ENCODE results near the gene ARIH2.
A peak's percentile ranks its signal among the peaks of the same experiment; 100 is the strongest.

ARIH2 gene

DNA sequence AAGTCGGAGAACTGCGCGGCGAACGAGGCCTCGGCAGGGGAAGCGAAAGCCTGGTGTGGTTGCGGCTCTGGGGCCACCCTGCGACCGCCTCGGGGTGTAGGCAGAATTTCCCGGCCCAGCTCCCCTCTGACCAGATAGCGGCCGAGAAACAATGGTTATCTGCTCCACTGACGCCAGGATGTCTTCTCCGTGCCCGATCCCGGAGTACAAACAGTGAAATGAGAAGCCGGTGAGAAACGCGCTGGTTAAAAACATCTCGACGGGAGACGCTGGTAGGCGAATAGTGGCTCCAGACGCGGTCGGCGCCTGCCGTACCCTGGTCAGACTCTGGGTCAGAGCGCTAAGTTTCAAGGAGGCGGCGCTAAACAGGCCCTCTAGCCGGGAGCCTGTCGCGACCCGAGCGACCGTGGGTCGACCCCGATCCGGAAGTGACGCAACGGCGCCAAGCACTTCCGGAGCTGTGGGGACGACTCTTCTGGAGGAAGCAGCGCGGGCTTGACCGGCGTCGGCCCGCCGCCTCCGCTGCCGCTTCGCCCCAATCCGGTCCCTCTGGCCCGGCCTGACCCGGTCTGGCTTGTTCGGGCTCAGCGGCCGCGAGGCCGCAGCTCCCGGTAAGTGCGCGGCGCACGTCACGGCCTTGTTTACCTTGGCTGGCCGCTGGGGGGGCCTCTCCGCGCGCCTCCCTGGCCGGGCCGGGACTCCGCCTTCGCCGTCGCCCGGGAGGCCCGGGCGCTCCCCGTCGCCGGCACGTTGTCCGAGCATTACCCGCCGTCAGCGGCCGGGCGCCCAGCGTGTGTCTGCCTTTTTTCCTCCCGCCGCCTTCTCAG lies at the start of gene ARIH2:
Gene ARIH2, plus strand, starts transcription at position 455 of the 827 bp plus-strand sequence. CDS start 8,717 bp downstream, outside the sequence.
- peak; percentile 91 for DNase-seq
- H3K4me3 Mint-ChIP-seq = peak within 1 kb of the TSS; percentile 95
- H3K36me3 Mint-ChIP-seq = peaks cover 17% of the 10 kb centered on the region
- H3K27me3 Mint-ChIP-seq = peaks cover 3% of the 10 kb centered on the region
- peak within 1 kb of the TSS; percentile 100 for H3K27ac Mint-ChIP-seq
- CTCF ChIA-PET = interaction anchor here (0.7 to 2.7 kb wide), 10 partner anchors 10 to 518 kb away, joined by 3 to 16 read pairs (median 3); partner anchors contain the start of genes SLC25A20 and WDR6
- H3K4me1 Mint-ChIP-seq = peaks cover 34% of the 10 kb centered on the region
- H3K9me3 Mint-ChIP-seq = no peaks in the 10 kb centered on the region

DNA sequence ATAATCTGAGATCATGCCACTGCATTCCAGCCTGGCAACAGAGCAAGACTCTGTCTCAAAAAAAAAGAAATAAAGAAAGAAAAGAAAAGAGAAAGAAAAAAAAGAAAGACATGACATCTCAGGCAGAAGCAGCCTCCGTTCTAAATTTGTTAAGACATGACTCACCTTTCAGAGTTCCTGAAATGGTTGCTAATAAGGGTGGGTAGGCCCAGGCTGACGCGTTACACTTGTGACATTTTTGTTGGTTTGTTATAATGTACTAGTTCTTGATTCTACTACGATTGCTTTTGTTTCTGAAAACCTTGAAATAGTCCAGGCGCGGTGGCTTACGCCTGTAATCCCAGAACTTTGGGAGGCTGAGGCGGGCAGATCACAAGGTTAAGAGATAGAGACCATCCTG lies 41.0 kb upstream of the ARIH2 start:
- no peaks in the 10 kb centered on the region for H3K4me1 Mint-ChIP-seq
- DNase-seq = no peak
- no peak overlapping the region for H3K4me3 Mint-ChIP-seq
- H3K27me3 Mint-ChIP-seq = no peaks in the 10 kb centered on the region
- peaks cover 20% of the 10 kb centered on the region for H3K36me3 Mint-ChIP-seq
- CTCF ChIA-PET = interaction anchor here (0.6 kb wide), 1 partner anchor 21 kb away, joined by 3 read pairs; no protein-coding TSS in a partner anchor
- no peaks in the 10 kb centered on the region for H3K9me3 Mint-ChIP-seq
- no peak overlapping the region for H3K27ac Mint-ChIP-seq

- no peak overlapping the region for H3K27ac Mint-ChIP-seq
- no peaks in the 10 kb centered on the region for H3K9me3 Mint-ChIP-seq
- CTCF ChIA-PET = no interaction called here
- no peaks in the 10 kb centered on the region for H3K4me1 Mint-ChIP-seq
- DNase-seq = no peak
- H3K27me3 Mint-ChIP-seq = no peaks in the 10 kb centered on the region
- no peak overlapping the region for H3K4me3 Mint-ChIP-seq
- H3K36me3 Mint-ChIP-seq = peaks cover 19% of the 10 kb centered on the region
These were observed 39.2 kb upstream of the ARIH2 start for GRCh38 chr3:48879307-48879993.

GRCh38 chr3:48879994-48880377 lies 38.7 kb upstream of the ARIH2 start:
- CTCF ChIA-PET = no interaction called here
- no peak overlapping the region for H3K27ac Mint-ChIP-seq
- H3K36me3 Mint-ChIP-seq = peaks cover 23% of the 10 kb centered on the region
- H3K27me3 Mint-ChIP-seq = no peaks in the 10 kb centered on the region
- H3K4me1 Mint-ChIP-seq = no peaks in the 10 kb centered on the region
- no peak overlapping the region for H3K4me3 Mint-ChIP-seq
- DNase-seq = no peak
- no peaks in the 10 kb centered on the region for H3K9me3 Mint-ChIP-seq

GRCh38 chr3:48881006-48881405 lies 37.6 kb upstream of the ARIH2 start:
- no peak overlapping the region for H3K27ac Mint-ChIP-seq
- no peak for DNase-seq
- no peaks in the 10 kb centered on the region for H3K27me3 Mint-ChIP-seq
- CTCF ChIA-PET = no interaction called here
- H3K4me3 Mint-ChIP-seq = no peak overlapping the region
- peaks cover 30% of the 10 kb centered on the region for H3K36me3 Mint-ChIP-seq
- no peaks in the 10 kb centered on the region for H3K9me3 Mint-ChIP-seq
- no peaks in the 10 kb centered on the region for H3K4me1 Mint-ChIP-seq

GRCh38 chr3:48881652-48882114 lies 37.0 kb upstream of the ARIH2 start:
- Mint-ChIP-seq H3K4me3 (no peak overlapping the region), H3K27me3 (no peaks in the 10 kb centered on the region), H3K4me1 (no peaks in the 10 kb centered on the region), H3K27ac (peak overlapping the region; percentile 33), H3K36me3 (peaks cover 30% of the 10 kb centered on the region), H3K9me3 (no peaks in the 10 kb centered on the region)
- CTCF ChIA-PET = no interaction called here
- DNase-seq = no peak

GRCh38 chr3:48885753-48886152 lies 32.9 kb upstream of the ARIH2 start:
- H3K27ac Mint-ChIP-seq = no peak overlapping the region
- H3K36me3 Mint-ChIP-seq = peaks cover 23% of the 10 kb centered on the region
- no peak overlapping the region for H3K4me3 Mint-ChIP-seq
- no peaks in the 10 kb centered on the region for H3K9me3 Mint-ChIP-seq
- no peaks in the 10 kb centered on the region for H3K4me1 Mint-ChIP-seq
- no peaks in the 10 kb centered on the region for H3K27me3 Mint-ChIP-seq
- DNase-seq = no peak
- CTCF ChIA-PET = interaction anchor here (0.9 kb wide), 1 partner anchor 12 kb away, joined by 3 read pairs; no protein-coding TSS in a partner anchor

- CTCF ChIA-PET = no interaction called here
- DNase-seq = no peak
- Mint-ChIP-seq H3K36me3 (peaks cover 17% of the 10 kb centered on the region), H3K4me1 (peaks cover 16% of the 10 kb centered on the region), H3K27ac (no peak overlapping the region), H3K9me3 (no peaks in the 10 kb centered on the region), H3K4me3 (no peak overlapping the region), H3K27me3 (no peaks in the 10 kb centered on the region)
These were observed 27.0 kb upstream of the ARIH2 start for GRCh38 chr3:48891606-48892005.

- Mint-ChIP-seq H3K4me1 (peaks cover 40% of the 10 kb centered on the region), H3K27me3 (no peaks in the 10 kb centered on the region), H3K27ac (no peak overlapping the region), H3K4me3 (no peak overlapping the region), H3K9me3 (no peaks in the 10 kb centered on the region), H3K36me3 (peaks cover 25% of the 10 kb centered on the region)
- DNase-seq = no peak
- CTCF ChIA-PET = no interaction called here
These were observed 24.1 kb upstream of the ARIH2 start for GRCh38 chr3:48894516-48894915.

- no peaks in the 10 kb centered on the region for H3K9me3 Mint-ChIP-seq
- no peak for DNase-seq
- no peaks in the 10 kb centered on the region for H3K27me3 Mint-ChIP-seq
- CTCF ChIA-PET = interaction anchor here (0.6 to 2.1 kb wide), 7 partner anchors 11 to 642 kb away, joined by 3 to 16 read pairs (median 4); partner anchors contain the start of gene ARIH2
- peaks cover 16% of the 10 kb centered on the region for H3K36me3 Mint-ChIP-seq
- peaks cover 48% of the 10 kb centered on the region for H3K4me1 Mint-ChIP-seq
- H3K4me3 Mint-ChIP-seq = peak overlapping the region; percentile 39
- peak overlapping the region; percentile 12 for H3K27ac Mint-ChIP-seq
These were observed 21.7 kb upstream of the ARIH2 start for GRCh38 chr3:48896936-48897335.

DNA sequence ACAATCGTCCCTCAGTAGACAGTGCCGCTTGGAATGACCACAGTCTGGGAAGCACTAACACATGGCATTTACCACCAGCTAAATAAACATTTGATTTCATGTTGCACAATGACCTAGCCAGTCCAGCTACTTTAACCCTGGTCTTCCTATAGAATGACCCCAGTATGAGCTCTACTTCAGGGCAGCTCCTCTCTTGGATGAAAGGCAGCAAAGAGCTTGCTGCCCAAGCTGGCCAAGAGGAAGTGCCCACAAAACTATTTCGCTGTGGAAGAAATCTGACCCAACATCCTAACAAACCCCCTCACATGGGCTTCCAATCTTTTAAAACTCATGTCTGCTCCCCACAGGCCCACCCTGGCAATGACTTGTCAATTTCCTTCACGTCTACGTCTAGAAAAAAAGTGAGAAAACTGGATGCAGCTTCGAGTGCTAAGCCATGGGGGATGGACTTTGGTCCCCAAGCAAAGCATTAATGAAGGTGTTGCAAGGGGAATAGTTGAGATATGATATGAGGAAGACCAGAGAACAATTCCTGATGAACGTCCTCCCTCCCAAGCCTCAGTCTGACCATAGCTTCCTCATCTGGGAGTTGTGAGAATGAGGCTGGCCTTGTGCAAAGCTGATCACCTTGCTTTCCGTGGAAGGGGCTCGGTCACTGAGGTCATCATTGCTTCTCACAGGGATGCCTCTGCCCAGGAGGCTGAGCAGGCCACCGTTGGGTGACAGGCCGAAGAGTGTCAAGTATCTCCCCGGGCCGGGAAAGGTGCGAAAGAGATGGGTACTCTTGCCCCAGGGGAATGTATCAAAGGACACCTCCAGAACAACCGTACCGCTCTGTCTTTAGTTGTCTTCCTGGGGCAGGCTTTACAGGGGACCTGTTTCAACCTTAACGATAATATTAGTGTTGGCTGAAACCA lies 20.9 kb upstream of the ARIH2 start:
- no peaks in the 10 kb centered on the region for H3K27me3 Mint-ChIP-seq
- CTCF ChIA-PET = interaction anchor here (0.7 to 2.1 kb wide), 8 partner anchors 8 to 161 kb away, joined by 3 to 16 read pairs (median 4); partner anchors contain the start of gene ARIH2
- peak overlapping the region; percentile 87 for H3K4me3 Mint-ChIP-seq
- peak; percentile 27 for DNase-seq
- peaks cover 16% of the 10 kb centered on the region for H3K36me3 Mint-ChIP-seq
- H3K9me3 Mint-ChIP-seq = no peaks in the 10 kb centered on the region
- peaks cover 48% of the 10 kb centered on the region for H3K4me1 Mint-ChIP-seq
- H3K27ac Mint-ChIP-seq = peak overlapping the region; percentile 97

GRCh38 chr3:48898383-48899234 lies 20.0 kb upstream of the ARIH2 start, which contains the start of gene SLC25A20:
TSS of gene SLC25A20 (minus strand) at chr3:48898882. CDS start at chr3:48898794, 88 bp downstream.
- Mint-ChIP-seq H3K36me3 (peaks cover 16% of the 10 kb centered on the region), H3K9me3 (no peaks in the 10 kb centered on the region), H3K4me3 (peak within 1 kb of the TSS; percentile 87), H3K4me1 (peaks cover 53% of the 10 kb centered on the region), H3K27me3 (no peaks in the 10 kb centered on the region), H3K27ac (peak within 1 kb of the TSS; percentile 97)
- DNase-seq = peak; percentile 95
- CTCF ChIA-PET = interaction anchor here (0.6 to 2.1 kb wide), 8 partner anchors 9 to 159 kb away, joined by 3 to 16 read pairs (median 5); partner anchors contain the start of gene ARIH2

DNA sequence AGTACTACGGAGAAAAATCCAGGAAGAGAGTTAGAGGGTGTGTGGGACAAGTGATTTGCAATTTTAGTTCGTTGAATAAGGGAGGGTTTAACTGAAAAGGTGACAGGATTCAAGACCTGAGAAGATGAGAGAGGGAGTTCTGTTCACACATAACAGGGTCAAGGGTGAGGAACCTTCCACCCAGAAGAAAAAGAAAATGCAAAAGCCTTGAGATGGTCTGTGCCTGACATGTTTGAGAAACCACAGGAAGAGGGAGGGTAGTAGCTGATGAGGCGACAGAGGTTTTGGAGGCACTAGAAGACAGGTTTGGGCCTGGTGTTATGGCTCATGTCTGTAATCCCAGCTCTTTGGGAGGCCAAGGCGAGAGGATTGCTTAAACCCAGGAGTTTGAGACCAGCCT lies 19.4 kb upstream of the ARIH2 start:
- peak overlapping the region; percentile 97 for H3K27ac Mint-ChIP-seq
- DNase-seq = peak; percentile 54
- H3K9me3 Mint-ChIP-seq = no peaks in the 10 kb centered on the region
- H3K4me3 Mint-ChIP-seq = peak overlapping the region; percentile 87
- no peaks in the 10 kb centered on the region for H3K27me3 Mint-ChIP-seq
- peaks cover 56% of the 10 kb centered on the region for H3K4me1 Mint-ChIP-seq
- H3K36me3 Mint-ChIP-seq = peaks cover 14% of the 10 kb centered on the region
- CTCF ChIA-PET = interaction anchor here (0.6 to 2.0 kb wide), 4 partner anchors 10 to 14 kb away, joined by 3 to 6 read pairs (median 4); no protein-coding TSS in a partner anchor

Data from activated naive CD4-positive, alpha-beta T cell treated with anti-CD3 and anti-CD28 coated beads, Interleukin-2, amount 10 ng/mL, durations not matched to agents 7 days and 5 days (primary cell).